Chondrocyte (in vitro differentiated cells): ENCODE measurements around the gene FEM1B. TPM values are rescaled to one million over a fixed set of nuclear protein-coding genes. Genes with fewer than 3 reads are reported as not detected.
A peak's percentile ranks its signal among the peaks of the same experiment; 100 is the strongest.

ENCODE experiments used
- DNase-seq: peaks from one replicate; pipeline ENCODE4 v3.0.0; 2021; ENCODE audit warnings: mixed read lengths, low spot score
- H3K27ac Mint-ChIP-seq: one replicate; pipeline ENCODE4 v1.8.0; 2021; ENCODE audit warnings: mild to moderate bottlenecking, moderate library complexity, mixed read lengths; ENCODE audit not compliant: unreplicated experiment
- H3K27me3 Mint-ChIP-seq: 2 replicates; pipeline ENCODE4 v1.8.0; 2021; ENCODE audit warnings: low read depth, mixed read lengths
- H3K36me3 Mint-ChIP-seq: 2 replicates; pipeline ENCODE4 v1.8.0; 2021; ENCODE audit warnings: low read depth, mixed read lengths
- H3K4me1 Mint-ChIP-seq: 2 replicates; pipeline ENCODE4 v1.8.0; 2021; ENCODE audit warnings: low read depth, mild to moderate bottlenecking, mixed read lengths
- H3K4me3 Mint-ChIP-seq: one replicate; pipeline ENCODE4 v1.8.0; 2021; ENCODE audit warnings: mild to moderate bottlenecking, moderate library complexity, mixed read lengths; ENCODE audit not compliant: unreplicated experiment
- H3K9me3 Mint-ChIP-seq: 2 replicates; pipeline ENCODE4 v1.8.0; 2021; ENCODE audit warnings: low read depth, mixed read lengths
- total RNA-seq: library from RNA; stranded (reverse); gene quantifications from 3 replicates; pipeline ENCODE4 v1.2.1, GENCODE V29; 2021
- TF ChIP-seq, protein P1 (sequence below): fragments of 200-600 bp; sonication (generic); IDR thresholded peaks from 2 replicates; pipeline ENCODE4 v1.5.0; 2021; ENCODE audit warnings: antibody characterized with exemption, mild to moderate bottlenecking, moderate library complexity

FEM1B gene
- total RNA-seq, 1 donor from 2014 or later = 52.7 TPM

DNA sequence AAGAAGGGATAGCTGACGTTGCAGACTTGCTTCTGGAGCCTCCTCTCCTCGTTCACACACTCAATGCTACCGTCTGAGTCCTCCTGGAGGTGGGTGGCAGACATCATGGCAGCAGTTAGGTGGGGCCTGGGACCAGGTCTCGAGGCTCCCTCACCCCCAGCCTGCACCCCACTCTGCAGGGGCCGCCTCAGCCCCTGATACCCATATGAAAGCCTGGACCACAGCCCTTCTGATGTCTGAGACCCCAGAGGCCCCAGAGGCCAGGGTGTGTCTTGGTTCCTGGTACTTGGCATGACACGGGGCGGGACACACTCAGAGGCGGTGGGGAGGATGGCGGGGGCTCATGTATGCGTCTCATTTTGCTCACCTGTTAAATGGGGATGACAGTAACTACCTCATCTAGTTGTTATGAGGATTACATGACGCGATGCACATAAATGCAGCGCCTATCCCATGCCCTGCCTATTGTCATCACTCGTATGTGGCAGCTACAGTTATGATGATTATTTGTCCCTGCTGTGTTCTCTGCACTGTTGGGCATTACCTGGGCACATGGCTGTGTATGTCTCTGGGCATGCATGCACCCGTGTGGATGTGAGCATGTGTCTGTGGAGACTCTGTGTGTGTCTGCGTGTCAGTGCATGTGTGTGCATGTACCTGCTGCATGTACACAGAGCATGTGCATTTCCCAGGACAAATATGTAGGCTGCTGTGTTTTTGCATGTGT is 39.9 kb downstream of the FEM1B start:
- H3K36me3 Mint-ChIP-seq = peaks cover 63% of the 10 kb centered on the region
- H3K27ac Mint-ChIP-seq = peak overlapping the region; percentile 91
- no peak overlapping the region for H3K4me3 Mint-ChIP-seq
- DNase-seq = no peak
- TF ChIP-seq, protein P1, sequence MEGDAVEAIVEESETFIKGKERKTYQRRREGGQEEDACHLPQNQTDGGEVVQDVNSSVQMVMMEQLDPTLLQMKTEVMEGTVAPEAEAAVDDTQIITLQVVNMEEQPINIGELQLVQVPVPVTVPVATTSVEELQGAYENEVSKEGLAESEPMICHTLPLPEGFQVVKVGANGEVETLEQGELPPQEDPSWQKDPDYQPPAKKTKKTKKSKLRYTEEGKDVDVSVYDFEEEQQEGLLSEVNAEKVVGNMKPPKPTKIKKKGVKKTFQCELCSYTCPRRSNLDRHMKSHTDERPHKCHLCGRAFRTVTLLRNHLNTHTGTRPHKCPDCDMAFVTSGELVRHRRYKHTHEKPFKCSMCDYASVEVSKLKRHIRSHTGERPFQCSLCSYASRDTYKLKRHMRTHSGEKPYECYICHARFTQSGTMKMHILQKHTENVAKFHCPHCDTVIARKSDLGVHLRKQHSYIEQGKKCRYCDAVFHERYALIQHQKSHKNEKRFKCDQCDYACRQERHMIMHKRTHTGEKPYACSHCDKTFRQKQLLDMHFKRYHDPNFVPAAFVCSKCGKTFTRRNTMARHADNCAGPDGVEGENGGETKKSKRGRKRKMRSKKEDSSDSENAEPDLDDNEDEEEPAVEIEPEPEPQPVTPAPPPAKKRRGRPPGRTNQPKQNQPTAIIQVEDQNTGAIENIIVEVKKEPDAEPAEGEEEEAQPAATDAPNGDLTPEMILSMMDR = no peak
- no peaks in the 10 kb centered on the region for H3K9me3 Mint-ChIP-seq
- peaks cover 72% of the 10 kb centered on the region for H3K4me1 Mint-ChIP-seq
- H3K27me3 Mint-ChIP-seq = no peaks in the 10 kb centered on the region

DNA sequence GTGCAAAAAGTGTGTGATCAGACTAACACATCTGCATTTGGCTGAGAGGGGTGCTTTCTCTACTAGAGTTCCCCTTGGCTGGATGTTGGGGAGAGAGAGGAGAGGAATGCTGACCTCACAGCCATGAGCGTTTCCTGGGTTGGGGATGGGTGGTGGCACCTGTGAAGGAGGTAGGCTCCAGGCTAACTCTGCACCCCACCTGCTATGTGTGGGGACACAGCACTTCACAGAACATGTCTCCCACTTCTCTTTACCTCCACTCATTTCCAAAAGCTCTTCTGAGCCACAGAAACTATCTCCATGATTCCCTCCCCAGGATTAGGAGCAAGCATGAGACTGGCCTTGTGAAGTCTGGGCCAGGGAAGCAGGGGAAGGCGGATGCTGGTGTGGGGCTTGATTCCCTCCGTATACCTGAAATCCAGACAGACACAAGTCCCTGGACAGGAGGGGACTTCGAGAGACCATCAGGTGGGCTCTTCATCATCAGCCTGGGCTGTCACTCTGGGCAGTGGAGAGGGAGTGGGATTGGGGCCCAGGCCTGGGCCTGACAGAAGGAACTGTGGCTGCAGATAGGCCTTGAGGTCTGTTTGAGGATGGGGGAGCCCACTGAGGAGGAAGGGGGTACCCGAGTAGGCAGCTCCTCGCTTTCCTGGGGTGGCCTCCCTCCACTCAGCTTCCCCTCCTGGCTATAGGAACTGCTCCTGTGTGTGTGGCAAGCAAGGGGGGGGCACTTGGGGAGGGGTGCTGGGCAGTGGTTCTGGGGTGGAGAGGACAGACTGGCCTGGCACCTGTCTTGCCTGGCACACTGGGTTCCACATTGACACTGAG is 40.7 kb downstream of the FEM1B start:
- DNase-seq = no peak
- Mint-ChIP-seq H3K27me3 (no peaks in the 10 kb centered on the region), H3K27ac (peak overlapping the region; percentile 91), H3K36me3 (peaks cover 62% of the 10 kb centered on the region), H3K4me1 (peaks cover 64% of the 10 kb centered on the region), H3K9me3 (no peaks in the 10 kb centered on the region), H3K4me3 (no peak overlapping the region)
- TF ChIP-seq, protein P1 = no peak

DNA sequence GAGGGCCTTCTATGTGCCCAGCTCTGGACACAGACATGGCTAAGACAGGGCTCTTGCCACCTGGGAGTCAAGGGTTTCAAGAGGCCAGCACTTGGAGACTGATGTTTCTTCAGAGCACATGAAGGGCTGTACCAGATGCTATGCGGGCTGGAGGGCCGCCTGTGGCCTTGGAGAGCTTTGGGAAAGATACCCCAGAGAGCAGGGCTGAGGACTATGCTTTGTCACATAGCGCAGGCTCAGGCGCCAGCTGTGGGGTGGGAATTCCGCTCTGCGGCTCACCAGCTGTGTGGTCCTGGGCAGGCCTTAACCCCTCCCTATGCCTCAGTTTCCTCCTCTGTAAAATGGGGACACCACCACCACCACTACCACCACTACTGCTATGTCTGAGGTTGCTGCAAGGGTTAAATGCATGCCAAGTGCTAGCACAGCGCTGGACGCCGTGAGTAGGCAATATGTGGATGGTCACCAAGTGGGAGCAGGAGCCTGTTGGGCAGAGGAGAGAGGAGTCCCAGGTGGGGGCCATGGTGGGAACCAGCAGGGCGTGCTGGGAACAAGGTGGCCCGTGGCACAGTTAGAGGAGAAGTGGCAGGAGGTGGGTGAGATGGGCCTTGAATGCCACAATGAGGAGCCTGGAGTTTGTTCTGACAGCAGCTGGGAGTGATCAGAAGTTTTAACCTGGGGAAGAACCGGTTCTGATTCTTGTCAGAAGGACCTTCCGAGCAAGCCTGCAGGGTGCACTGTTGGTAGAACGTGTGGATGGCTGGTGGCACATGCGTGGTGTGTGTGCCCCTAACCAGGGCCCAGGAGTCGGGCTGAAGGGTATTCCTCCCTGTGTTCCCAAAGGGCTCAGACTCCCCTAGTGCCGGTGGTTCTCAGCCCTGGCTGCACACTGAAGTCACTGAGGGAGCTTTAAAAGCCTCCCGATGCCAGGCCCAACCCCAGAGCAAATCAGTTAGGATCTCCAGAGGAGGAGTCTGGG is 41.7 kb downstream of the FEM1B start:
- no peaks in the 10 kb centered on the region for H3K9me3 Mint-ChIP-seq
- TF ChIP-seq, protein P1 = no peak
- peak overlapping the region; percentile 91 for H3K27ac Mint-ChIP-seq
- H3K36me3 Mint-ChIP-seq = peaks cover 63% of the 10 kb centered on the region
- H3K4me1 Mint-ChIP-seq = peaks cover 54% of the 10 kb centered on the region
- no peaks in the 10 kb centered on the region for H3K27me3 Mint-ChIP-seq
- no peak for DNase-seq
- no peak overlapping the region for H3K4me3 Mint-ChIP-seq

DNA sequence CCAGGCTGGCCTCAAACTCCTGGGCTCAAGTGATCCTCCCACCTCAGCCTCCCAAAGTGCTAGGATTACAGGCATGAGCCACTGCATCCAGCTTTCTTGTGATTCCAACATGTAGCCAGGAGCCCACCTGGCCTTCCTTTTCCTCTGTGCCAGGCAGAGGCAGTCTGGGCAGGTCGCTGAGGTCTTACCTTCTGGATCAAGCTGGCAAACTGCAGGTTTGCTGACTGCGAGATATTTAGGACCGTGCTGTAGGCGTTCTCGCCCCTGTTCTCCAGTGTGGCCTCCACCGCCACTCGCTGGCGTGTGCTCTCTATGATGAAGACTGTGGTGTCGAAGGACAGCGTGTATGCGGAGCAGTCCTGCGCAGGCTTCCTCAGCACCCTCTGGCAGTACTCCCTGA is 42.5 kb downstream of the FEM1B start:
- TF ChIP-seq, protein P1 = no peak
- no peaks in the 10 kb centered on the region for H3K27me3 Mint-ChIP-seq

More for the DNA sequence above, 42.5 kb downstream of the FEM1B start:
- Mint-ChIP-seq H3K9me3 (no peaks in the 10 kb centered on the region), H3K27ac (peak overlapping the region; percentile 90), H3K36me3 (peaks cover 60% of the 10 kb centered on the region), H3K4me3 (no peak overlapping the region), H3K4me1 (peaks cover 46% of the 10 kb centered on the region)
- no peak for DNase-seq
